Transverse colon (tissue), 4 donors: ENCODE data around the gene MAMDC2. TPM values are rescaled to one million over a fixed set of nuclear protein-coding genes. Genes with fewer than 3 reads are reported as not detected.

ENCODE experiments used
- DNase-seq: peaks from one replicate; pipeline ENCODE4 v3.0.0-alpha.2; 2019
- H3K27ac ChIP-seq, 4 donors: fragments of 200-600 bp; sonication (generic); 2 replicates each; pipeline ENCODE4 v1.5.1; 2016 to 2018; ENCODE audit warnings: inconsistent platforms in 4 of 4
- H3K27me3 ChIP-seq: fragments of 200-600 bp; sonication (generic); 2 replicates; pipeline ENCODE4 v1.5.1; 2017; ENCODE audit warnings: inconsistent platforms
- H3K36me3 ChIP-seq, 4 donors: fragments of 200-600 bp; sonication (generic); 2 replicates each; pipeline ENCODE4 v1.5.1; 2017 to 2019; ENCODE audit warnings: inconsistent platforms in 4 of 4
- H3K4me1 ChIP-seq, 4 donors: fragments of 200-600 bp; sonication (generic); 2 replicates each; pipeline ENCODE4 v1.5.1; 2017 to 2020; ENCODE audit warnings: inconsistent platforms in 4 of 4
- H3K4me3 ChIP-seq, 4 donors: fragments of 200-600 bp; sonication (generic); 1 replicate in 1 of 4; 2 replicates in 3 of 4; pipeline versions ENCODE4 v1.5.1 to v1.6.1; 2017 to 2019; ENCODE audit warnings: inconsistent platforms in 4 of 4
- H3K9me3 ChIP-seq, 2 donors: fragments of 200-600 bp; sonication (generic); 2 replicates each; pipeline ENCODE4 v1.5.1; 2017 to 2019; ENCODE audit warnings: inconsistent platforms in 2 of 2
- CTCF ChIP-seq, 5 experiments: fragments of 200-600 bp in 3 of 5; fragments of 450-650 bp in 2 of 5; sonication (generic) in 3 of 5; IDR thresholded peaks; 1 replicate in 2 of 5; 2 replicates in 3 of 5; pipeline ENCODE4 v1.5.1; 2016 to 2017; ENCODE audit warnings: antibody characterized with exemption in 5 of 5, inconsistent platforms in 3 of 5, mild to moderate bottlenecking in 2 of 5, moderate library complexity in 1 of 5
- EP300 ChIP-seq: sonication (generic); formaldehyde crosslinking; IDR thresholded peaks from one replicate; pipeline ENCODE4 v1.6.1; 2017; ENCODE audit warnings: antibody characterized with exemption, low read depth
- POLR2A ChIP-seq: fragments of 450-650 bp; IDR thresholded peaks from one replicate; pipeline ENCODE4 v1.6.1; 2016; ENCODE audit warnings: antibody characterized with exemption, mild to moderate bottlenecking, moderate library complexity
- POLR2AphosphoS5 ChIP-seq, 3 donors: sonication (generic); formaldehyde crosslinking; IDR thresholded peaks; one replicate each; pipeline ENCODE4 v1.6.1; 2016; ENCODE audit warnings: antibody characterized with exemption in 3 of 3
- WGBS, 2 donors: methylation state at CpG; one replicate each; pipeline ENCODE4 v1.1.5; 2018; ENCODE audit warnings: low coverage in 1 of 2; 5-methylcytosine and 5-hydroxymethylcytosine counted together
- in situ Hi-C, 4 donors: fragments of 200-750 bp; cut with MboI; loops; one replicate each; pipeline versions ENCODE4 v1.15.0 to v1.15.1; 2017; ENCODE audit warnings: low sequenced_read_pairs in 3 of 4, low pct_ligation_motif_present in 1 of 4, low pct_unique_long_range_greater_than_20kb in 1 of 4
- intact Hi-C: fragments of 100-400 bp; cut with DNase I; formaldehyde crosslinking; loops from one replicate; pipeline ENCODE4 v1.15.1; 2023; ENCODE audit warnings: low total_unique reads
- total RNA-seq, 4 donors: library from RNA; depleted of rRNA; stranded (reverse); fragments of >200 nt; gene quantifications; one replicate each; pipeline ENCODE4 v1.1.0, GENCODE V29; 2016

The MAMDC2 gene
- total RNA-seq, 4 donors from 2014 or later, result 7.4 to 40.5 (median 28.9) TPM

- Histone ChIP-seq H3K9me3 (no peaks in the 10 kb centered on the region), H3K27me3 (no peaks in the 10 kb centered on the region), H3K4me3 (no peak overlapping the region), H3K4me1 (peaks cover 0 to 10% (median 7%) of the 10 kb centered on the region in 4 donors), H3K27ac (peak overlapping the region in 2 of 4 donors; percentile 59 to 66), H3K36me3 (no peaks in the 10 kb centered on the region)
- intact Hi-C loops, result loop anchor here (10.0 kb wide), 1 partner anchor 135 kb away; the partner anchor contains the start of gene SMC5
- TF ChIP-seq POLR2A (no peak), CTCF (IDR thresholded peaks at IDR 0.05) (no peak), EP300 (no peak), POLR2AphosphoS5 (IDR thresholded peaks at IDR 0.05) (no peak)
- 83% methylated on average over 2 of the region's 2 CpGs; no CpG with 5 or more reads in 1 of the 2 donors for WGBS, 2 donors
- in situ Hi-C loops, result loop anchor here in 2 of 4 donors (10.0 kb wide), 1 partner anchor 155 kb away; no protein-coding TSS in a partner anchor
- no peak for DNase-seq
Observed at GRCh38 chr9:70119786-70120185, 76.1 kb downstream of the MAMDC2 start.

GRCh38 chr9:70120834-70121510, 77.3 kb downstream of the MAMDC2 start:
- Histone ChIP-seq H3K4me1 (peaks cover 0 to 10% (median 7%) of the 10 kb centered on the region in 4 donors), H3K9me3 (no peaks in the 10 kb centered on the region), H3K36me3 (no peaks in the 10 kb centered on the region), H3K27ac (peak overlapping the region in 3 of 4 donors; percentile 6 to 66 (median 59)), H3K27me3 (no peaks in the 10 kb centered on the region), H3K4me3 (no peak overlapping the region)
- in situ Hi-C loops (no loop called here), intact Hi-C loops (no loop called here)
- 53 to 80% methylated on average over 1 to 5 of the region's 5 CpGs for WGBS, 2 donors
- peak in 2 of 3 donors; percentile 27 to 48 for TF ChIP-seq POLR2AphosphoS5 (IDR thresholded peaks at IDR 0.05)
- TF ChIP-seq CTCF (IDR thresholded peaks at IDR 0.05), result peak in 2 of 5 experiments; percentile 5 to 19
- TF ChIP-seq EP300, result no peak
- peak; percentile 37 for DNase-seq

- H3K4me3 ChIP-seq, result no peak overlapping the region
- intact Hi-C loops (no loop called here), in situ Hi-C loops (no loop called here)
- DNase-seq, result no peak
- WGBS, 2 donors, result 40 to 100% methylated on average over 1 to 2 of the region's 2 CpGs
- no peaks in the 10 kb centered on the region for H3K27me3 ChIP-seq
- no peaks in the 10 kb centered on the region for H3K36me3 ChIP-seq
- H3K9me3 ChIP-seq, result no peaks in the 10 kb centered on the region
- peak overlapping the region in 2 of 4 donors; percentile 6 to 50 for H3K27ac ChIP-seq
- peaks cover 0 to 10% (median 7%) of the 10 kb centered on the region in 4 donors for H3K4me1 ChIP-seq
- TF ChIP-seq CTCF (IDR thresholded peaks at IDR 0.05) (no peak), POLR2AphosphoS5 (IDR thresholded peaks at IDR 0.05) (no peak), POLR2A (no peak), EP300 (no peak)
Observed at GRCh38 chr9:70121818-70122436, 78.3 kb downstream of the MAMDC2 start.

- in situ Hi-C loops (no loop called here), intact Hi-C loops (no loop called here)
- no peak overlapping the region for H3K4me3 ChIP-seq
- H3K27me3 ChIP-seq, result no peaks in the 10 kb centered on the region
- H3K4me1 ChIP-seq, result peaks cover 0 to 10% (median 7%) of the 10 kb centered on the region in 4 donors
- no peak for DNase-seq
- no peaks in the 10 kb centered on the region for H3K36me3 ChIP-seq
- TF ChIP-seq POLR2A (no peak), CTCF (IDR thresholded peaks at IDR 0.05) (no peak), POLR2AphosphoS5 (IDR thresholded peaks at IDR 0.05) (no peak), EP300 (no peak)
- H3K9me3 ChIP-seq, result no peaks in the 10 kb centered on the region
- no peak overlapping the region for H3K27ac ChIP-seq
- 89% methylated on average over 4 of the region's 4 CpGs; no CpG with 5 or more reads in 1 of the 2 donors for WGBS, 2 donors
Observed at GRCh38 chr9:70123695-70124094, 80.0 kb downstream of the MAMDC2 start.
